ENCODE data around the gene KIR3DL1. TPM values are rescaled to one million over a fixed set of nuclear protein-coding genes. Genes with fewer than 3 reads are reported as not detected.

KIR3DL1 gene
- total RNA-seq, 1 donor from 2014 or later, result 1.7 TPM

Other genes starting within 250 kb of the KIR3DL1 start
- 1.4 TPM for gene LILRA2, start 242.7 kb upstream of the KIR3DL1 start, total RNA-seq (ENCODE audit: insufficient read depth, low replicate concordance)
- 1.4 TPM for gene LILRA1, start 222.8 kb upstream of the KIR3DL1 start, total RNA-seq (ENCODE audit: insufficient read depth, low replicate concordance)
- 0.72 TPM for gene LILRB1, start 186.0 kb upstream of the KIR3DL1 start, total RNA-seq (ENCODE audit: insufficient read depth, low replicate concordance)
- 4.6 TPM for gene LILRB4, start 153.5 kb upstream of the KIR3DL1 start, total RNA-seq (ENCODE audit: insufficient read depth, low replicate concordance)
- 0.24 TPM for gene KIR3DL3, start 92.0 kb upstream of the KIR3DL1 start, total RNA-seq (ENCODE audit: insufficient read depth, low replicate concordance)
- 1.7 TPM for gene KIR2DL3, start 78.0 kb upstream of the KIR3DL1 start, total RNA-seq (ENCODE audit: insufficient read depth, low replicate concordance)
- not detected for gene KIR2DL1, start 46.7 kb upstream of the KIR3DL1 start, total RNA-seq (ENCODE audit: insufficient read depth, low replicate concordance)
- not detected for gene KIR2DL4, start 12.9 kb upstream of the KIR3DL1 start, total RNA-seq (ENCODE audit: insufficient read depth, low replicate concordance)
- 0.72 TPM for gene KIR2DS4, start 16.2 kb downstream of the KIR3DL1 start, total RNA-seq (ENCODE audit: insufficient read depth, low replicate concordance)
- 0.72 TPM for gene KIR3DL2, start 34.0 kb downstream of the KIR3DL1 start, total RNA-seq (ENCODE audit: insufficient read depth, low replicate concordance)
- gene FCAR, start 57.8 kb downstream of the KIR3DL1 start, total RNA-seq (ENCODE audit: insufficient read depth, low replicate concordance), result not detected
- not detected for gene NCR1, start 89.7 kb downstream of the KIR3DL1 start, total RNA-seq (ENCODE audit: insufficient read depth, low replicate concordance)
- gene NLRP7, start 131.1 kb downstream of the KIR3DL1 start, total RNA-seq (ENCODE audit: insufficient read depth, low replicate concordance), result 0.24 TPM
- 9.6 TPM for gene NLRP2, start 149.9 kb downstream of the KIR3DL1 start, total RNA-seq (ENCODE audit: insufficient read depth, low replicate concordance)
- gene GP6, start 221.8 kb downstream of the KIR3DL1 start, total RNA-seq (ENCODE audit: insufficient read depth, low replicate concordance), result not detected
- gene RDH13, start 246.7 kb downstream of the KIR3DL1 start, total RNA-seq (ENCODE audit: insufficient read depth, low replicate concordance), result 17.3 TPM